Measurements from ENCODE around the gene SPTBN5.

The SPTBN5 gene

DNA sequence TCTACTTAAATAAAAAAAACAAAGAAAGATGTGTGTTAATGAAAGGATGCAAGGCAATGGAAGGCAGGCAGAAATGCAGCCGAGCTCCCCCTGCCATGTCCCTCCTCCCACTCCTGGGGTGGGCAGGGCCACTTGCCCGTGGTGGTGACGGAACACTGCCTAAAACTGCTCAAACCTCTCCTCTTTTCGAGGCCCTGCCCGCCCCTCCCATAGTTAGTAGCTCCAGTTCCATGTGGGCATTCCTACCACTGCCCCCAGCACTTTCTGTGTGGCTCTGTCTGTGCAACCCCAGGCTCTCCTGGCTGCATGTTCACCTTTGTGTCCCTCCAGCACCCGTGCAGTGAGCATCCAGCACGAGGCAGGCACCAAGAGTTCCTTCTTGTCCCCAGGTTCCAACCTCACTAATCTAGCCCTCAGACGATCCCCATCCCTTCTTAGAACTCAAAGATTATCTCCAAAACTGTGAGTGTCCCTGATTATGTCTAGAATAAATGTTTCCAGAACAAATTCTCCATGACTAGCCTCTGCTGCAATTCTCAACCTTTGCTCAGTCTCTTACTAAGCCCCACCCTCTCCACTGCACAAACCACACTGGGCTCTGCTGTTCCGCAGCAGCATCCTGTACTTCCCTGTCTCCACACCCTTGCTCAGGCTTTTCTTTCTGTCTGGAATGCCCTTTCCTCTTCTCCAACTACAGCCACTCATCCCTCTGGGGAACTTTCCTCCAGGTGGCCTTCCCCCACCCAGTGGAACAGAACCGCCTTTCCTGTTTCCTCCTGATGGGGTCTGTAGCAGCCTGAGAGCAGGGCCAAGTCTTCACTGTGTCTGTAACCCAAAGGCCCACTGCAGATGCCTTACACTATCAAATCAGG, 32.6 kb upstream of the SPTBN5 start:
- no peak overlapping the region for H3K4me3 ChIP-seq (ENCODE audit: low read depth, low read length)

DNA sequence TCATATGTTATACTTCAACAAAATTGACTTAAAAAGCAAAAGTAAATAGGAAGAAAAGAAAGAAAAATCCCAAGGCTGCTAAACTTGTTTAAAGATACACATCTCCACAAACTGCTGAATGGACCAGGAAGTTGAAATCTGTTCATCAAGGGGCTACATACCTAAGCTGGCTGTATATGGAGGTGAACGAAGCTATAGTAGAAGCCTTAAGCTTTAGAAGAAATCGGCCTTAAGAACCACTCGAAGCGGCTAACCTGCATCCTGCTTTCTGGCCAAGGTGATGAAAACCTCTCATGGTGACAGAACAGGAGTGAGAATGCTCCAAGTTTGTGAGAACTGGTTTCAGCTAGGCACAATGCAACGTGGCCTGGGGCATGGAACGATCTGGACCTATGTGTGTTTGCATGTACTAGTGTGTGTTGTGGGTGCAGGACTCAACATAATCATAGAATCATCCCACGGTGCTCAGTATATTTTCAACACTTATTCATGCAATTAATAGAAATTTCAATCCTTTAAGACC, 31.3 kb upstream of the SPTBN5 start:
- H3K4me3 ChIP-seq (ENCODE audit: low read depth, low read length): no peak overlapping the region

DNA sequence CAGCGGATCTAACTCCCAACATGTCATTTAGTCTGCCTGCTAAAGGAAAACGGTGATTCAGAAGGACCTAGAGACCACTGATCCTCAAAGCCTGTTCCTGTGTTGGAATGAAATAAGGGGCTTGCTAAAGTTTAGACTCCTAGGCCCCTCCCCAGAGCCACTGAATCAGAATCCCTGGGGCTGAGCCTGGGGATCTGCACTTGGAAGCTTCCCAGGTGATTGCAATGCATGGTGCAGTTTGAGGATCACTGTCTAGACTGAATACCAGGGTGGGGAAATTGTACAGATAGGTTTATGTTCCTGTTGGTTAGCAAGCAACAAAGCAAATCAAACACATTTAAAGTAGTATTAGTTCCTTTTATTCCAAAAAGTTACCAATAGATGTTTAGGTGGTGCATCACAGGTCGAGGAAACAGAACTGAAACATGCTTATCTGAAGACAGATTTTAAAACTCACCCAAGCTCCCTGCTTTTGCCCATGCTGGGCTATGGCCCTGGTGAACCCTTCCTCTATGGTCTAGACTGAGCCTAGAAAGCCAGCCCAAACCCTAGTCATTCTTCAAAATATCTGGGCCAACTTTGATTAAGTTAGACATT, 29.6 kb upstream of the SPTBN5 start:
- no peak overlapping the region for H3K4me3 ChIP-seq (ENCODE audit: low read depth, low read length)

DNA sequence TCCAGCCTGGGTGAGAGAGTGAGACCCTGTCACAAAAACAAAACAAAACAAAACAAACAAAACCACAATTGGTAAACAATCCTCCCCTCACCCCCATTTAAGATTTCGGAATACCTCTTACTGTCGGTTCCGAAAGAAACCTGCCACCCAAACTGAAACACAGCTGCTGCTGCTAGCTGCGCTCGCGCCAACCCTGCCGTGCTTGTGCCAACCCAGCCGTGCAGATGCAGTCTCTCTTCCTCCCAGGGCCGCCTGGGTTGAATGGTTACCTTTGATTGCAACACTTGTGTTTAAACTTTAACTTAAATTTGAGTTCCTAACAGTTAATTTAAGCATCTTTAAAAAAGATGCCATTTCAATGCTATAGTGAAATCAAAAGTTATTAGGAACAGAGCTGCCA, 28.5 kb upstream of the SPTBN5 start:
- H3K4me3 ChIP-seq (ENCODE audit: low read depth, low read length): no peak overlapping the region

DNA sequence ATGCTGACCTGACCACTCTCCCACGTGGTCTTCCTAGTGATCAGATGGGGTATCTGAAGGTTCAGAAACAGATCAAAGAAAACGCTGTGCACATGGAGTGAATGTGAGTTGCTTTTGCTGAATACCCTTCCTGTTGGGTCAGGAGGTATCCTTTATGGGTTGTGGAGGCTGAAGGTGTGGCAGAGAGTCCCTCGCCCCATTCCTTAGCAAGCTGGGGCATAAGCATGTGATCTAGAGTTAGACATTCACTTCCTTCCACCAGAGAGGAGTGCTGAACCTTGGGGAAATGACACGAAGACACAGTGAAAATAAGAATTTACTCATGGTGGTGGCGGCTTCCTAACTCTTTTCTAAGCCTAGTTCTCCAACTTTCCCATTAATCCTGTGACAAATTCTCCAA, 27.8 kb upstream of the SPTBN5 start:
- H3K4me3 ChIP-seq (ENCODE audit: low read depth, low read length): no peak overlapping the region

DNA sequence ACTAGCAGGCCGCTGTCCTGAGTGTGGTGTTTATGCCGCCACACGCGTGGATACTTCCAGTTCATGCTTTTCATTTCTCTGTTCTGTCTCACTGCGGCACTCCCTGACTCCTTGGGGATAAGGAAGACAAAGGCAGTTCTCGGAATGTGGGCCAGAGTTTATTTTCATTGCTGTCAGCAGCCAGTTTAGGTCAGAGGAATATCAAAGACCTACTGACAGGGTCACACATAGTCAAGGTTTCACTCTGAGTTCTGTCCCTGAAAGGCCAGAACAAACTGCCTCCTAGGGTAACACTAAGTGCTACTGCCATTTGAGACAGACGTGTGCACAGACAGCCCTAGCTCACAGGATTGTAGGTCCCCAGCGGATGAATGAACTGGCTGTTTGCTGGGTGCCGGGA, 27.3 kb upstream of the SPTBN5 start:
- no peak overlapping the region for H3K4me3 ChIP-seq (ENCODE audit: low read depth, low read length)

DNA sequence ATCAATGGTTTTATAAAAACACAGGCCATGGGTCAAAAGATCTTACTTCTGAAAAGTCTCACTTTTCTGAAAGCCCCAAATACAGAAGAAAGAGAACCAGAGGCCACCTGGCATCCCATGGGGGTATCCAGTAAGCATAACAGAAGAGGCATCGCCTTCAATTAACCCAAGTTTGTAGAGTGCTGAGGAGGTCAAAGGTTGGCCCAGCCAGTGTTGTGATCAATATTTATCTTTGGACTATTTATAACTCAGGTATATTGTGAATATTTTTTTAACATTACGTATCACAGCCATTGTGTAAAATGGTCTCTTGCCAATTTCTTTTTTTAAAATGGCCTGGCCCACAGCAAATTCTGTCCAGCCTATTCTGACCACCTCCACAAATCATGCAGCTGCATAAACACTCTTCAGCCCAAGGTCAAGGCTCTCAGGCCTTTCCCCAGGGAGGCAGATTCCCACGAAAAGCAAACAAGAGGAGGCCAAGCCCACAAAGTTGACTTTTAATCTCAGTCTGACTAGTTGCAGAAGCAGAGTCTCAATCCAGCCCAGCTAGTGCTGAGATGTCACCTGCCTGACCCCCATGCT, 26.2 kb upstream of the SPTBN5 start:
- H3K4me3 ChIP-seq (ENCODE audit: low read depth, low read length): no peak overlapping the region

DNA sequence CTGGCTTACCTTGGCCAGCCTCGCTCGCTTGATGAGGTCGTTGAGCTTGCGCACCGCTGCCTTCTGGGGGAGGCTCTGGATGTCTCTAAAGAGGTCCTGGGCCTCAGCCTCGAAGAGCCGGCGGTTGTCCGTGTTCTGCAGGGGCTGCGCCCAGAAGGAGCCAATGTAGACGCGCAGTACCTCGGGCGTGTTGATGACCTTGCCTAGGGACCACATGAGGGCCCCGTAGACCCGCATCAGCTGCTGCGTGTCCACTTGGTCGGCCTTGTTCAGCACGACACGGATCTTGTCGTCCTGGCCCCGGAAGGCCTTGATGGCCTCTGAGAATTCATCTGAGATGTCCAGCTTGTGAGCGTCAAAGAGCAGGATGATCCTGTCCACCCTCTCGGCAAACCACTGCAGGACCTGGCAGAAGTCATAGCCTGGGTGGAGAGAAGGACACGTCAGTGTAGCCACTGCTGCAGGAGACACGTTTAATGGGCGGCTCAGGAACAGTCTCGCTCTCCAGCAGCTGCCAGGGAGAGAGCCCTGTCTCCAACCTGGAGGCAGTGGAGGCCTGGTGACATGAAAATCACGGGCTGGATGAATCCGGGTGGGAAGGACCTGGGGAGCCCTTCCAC, 25.5 kb upstream of the SPTBN5 start:
- H3K4me3 ChIP-seq (ENCODE audit: low read depth, low read length): no peak overlapping the region

DNA sequence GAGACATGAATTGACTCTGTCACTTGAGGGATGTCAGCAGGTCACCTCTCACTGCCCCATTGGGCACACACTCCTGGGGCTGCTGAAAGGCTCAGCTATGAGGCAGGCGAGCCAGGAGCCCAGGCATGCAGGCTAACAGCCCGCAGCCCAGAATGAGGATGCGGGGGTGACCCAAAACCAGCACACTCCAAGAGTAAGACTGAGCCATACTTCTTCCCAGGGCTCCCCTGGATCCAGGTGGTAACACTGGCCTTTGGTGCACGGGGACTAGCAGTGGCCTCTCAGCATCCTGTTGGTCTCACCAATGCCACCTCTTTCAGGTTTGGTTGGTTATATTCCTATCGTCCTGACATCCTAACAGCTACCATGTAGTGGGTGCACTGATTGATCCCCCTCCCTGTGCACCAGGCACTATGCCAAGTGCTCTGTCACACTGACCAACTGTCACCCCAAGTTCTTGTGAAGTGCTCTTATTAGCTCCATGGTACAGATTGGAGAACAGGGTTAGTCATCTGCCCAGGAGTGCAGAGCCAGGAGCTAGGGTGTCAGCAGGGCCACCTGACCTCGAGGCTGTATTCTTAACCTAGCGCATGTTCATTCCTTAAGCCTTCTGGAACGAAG, 24.8 kb upstream of the SPTBN5 start:
- no peak overlapping the region for H3K4me3 ChIP-seq (ENCODE audit: low read depth, low read length)

DNA sequence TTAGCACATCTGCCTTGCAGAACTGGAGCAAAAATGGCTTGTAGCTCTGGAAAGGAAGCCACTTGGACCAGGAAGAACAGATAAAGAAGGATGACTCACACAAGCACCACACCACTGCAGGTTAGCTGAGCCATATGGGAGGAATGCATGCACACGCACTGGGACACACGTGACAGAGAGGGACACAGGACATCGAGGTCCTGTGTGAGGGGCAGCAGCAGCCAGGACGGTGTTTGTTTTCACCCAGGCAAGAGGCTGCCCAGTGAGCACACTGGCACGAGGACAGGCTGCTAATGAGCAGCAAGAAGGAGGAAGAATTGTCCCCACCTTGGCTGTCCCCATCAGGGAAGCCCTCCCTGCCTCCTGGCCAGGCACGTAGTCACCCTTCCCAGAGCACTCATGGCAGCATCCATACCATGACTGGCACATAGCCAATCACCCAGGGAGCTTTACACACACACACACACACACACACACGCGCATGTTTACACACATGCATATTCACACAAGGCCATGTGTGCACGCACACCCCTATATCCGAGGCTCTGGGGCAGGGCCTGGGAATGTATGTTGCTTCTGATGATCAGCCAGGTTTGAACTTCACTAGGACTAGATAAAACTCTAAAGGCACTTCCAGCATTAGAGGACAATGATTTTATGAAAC, 24.0 kb upstream of the SPTBN5 start:
- no peak overlapping the region for H3K4me3 ChIP-seq (ENCODE audit: low read depth, low read length)

DNA sequence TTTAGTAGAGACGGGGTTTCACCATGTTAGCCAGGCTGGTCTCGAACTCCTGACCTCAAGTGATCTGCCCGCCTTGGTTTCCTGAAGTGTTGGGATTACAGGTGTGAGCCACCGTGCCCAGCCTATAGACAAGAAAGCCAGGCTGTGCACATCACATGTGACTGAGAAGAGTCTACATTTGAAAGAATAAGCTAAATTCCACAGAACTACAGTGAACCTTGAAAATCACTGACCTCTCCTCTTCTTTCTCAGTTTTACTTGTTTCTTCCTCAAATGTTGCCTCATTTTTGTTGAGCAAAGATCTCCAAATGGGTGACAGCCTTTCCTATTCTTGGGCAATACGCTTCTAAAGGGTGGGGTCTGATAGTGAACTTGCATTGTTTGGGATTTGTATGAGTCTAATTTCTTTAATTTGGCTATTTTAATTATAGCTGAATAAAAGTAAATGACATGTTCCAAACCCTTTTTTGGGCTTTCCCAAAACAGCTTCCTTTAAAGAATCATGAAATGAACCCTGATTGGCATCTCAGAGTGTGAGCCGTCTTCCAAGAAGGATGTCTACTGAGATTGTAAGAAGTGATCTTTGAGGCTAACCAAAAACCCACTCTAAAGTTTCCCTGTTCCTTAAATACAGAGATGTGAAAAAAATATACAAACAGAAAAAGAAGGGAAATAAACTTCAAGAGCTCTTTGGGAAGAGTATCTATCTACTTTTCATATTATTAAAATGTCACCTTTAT, 21.6 kb upstream of the SPTBN5 start:
- H3K4me3 ChIP-seq (ENCODE audit: low read depth, low read length): no peak overlapping the region

DNA sequence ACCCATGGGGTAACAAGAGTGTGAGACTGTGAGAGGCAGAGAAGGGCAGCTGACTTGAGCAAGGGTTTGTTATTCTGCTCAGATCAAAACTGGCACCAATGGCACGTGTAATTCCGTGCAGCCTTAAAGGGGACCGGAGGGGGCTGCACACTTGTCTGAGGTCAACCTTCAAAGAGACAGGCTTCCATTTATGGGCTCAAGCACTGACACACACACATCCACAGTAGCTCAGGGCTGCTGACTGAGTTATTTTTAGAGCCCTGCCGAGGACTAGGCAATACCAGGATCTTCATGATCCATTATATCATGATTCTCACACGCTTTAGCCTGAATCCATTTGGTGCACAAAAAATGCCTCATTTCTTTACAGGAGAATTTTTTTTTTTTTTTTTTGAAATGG, 20.6 kb upstream of the SPTBN5 start:
- no peak overlapping the region for H3K4me3 ChIP-seq (ENCODE audit: low read depth, low read length)

DNA sequence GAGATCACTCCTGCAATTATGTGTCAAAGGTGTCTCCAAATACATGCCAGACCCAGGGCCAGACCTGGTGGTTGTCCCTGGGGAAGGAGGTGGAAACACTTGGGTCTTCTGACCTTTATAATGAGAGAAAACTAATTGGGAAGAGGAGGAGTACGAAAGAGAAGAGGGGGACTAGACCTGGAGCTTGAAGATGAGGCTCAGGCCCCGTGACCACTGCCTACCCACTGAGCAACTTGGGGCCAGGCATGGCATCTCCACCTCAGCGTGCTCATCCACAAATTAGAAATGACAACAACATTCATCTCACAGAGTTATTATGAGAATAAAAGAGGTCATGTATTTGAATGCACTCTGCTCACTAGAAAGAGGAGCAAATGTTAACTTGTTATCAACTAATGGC, 19.4 kb upstream of the SPTBN5 start:
- no peak overlapping the region for H3K4me3 ChIP-seq (ENCODE audit: low read depth, low read length)

DNA sequence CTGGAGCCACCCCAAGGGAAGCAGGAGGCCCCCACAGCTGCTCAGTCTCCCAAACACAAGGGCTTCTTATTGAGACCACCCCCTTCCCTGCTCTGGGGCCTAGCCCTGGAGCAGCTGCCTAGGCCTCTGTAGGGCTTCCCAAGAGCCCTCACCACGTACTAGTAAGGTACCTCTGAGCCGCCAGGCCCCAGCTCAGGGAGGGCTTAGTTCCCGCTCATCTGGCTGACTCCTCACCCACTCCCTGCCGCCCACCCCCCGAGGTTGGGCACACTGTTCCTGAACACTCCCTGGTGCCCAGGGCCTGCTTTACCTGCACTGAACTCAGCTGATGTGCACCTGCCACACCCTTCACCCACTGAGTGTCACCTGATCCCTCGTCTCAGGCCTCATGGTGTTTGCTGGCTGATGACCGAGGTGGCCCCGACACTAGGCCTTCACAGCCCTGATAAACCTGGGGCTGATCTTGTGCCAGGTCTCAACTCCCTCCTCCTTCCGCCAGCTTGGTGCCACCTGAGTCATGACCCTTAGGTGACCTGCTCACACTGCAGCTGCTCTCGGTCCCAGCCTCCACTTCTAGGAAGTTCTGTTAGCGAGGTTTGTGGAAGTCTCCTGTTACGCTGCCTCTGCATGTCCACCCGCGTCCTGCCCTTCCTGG, 18.0 kb upstream of the SPTBN5 start:
- no peak overlapping the region for H3K4me3 ChIP-seq (ENCODE audit: low read depth, low read length)

DNA sequence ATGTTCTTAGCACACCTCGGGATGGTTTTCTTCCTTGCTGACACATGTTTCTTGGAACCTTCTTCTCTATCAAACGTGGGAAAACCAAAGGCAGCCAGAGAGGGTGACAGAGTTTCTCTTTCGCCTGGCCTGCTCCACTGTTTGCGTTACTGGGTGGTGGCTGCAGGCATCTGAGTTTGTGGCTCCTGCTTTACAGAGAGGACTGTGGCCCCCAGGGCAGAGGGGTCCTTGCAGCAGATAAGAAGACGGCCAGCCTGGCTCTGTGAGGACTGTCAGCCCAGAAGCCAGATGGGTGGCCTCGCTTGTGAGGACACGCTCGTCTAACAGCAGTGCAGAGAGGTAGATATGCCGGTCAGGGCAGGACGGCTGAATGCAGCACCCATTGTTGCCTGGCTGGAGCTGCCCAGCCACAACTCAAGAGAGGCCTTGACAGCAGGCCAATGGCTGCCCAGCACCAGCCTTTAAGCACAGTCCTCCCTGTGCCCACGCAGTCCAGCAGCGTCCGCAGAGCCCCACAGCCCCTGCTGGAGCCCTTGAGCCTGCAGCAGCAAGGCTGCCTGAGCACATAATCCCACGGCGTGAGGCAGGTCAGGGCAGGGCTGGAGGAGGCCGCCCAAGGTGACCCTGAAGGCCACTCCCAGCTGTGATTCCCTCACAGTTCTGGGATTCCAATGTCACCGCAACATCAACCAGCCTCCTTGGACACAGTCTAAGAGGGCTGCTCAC, 15.0 kb upstream of the SPTBN5 start:
- no peak overlapping the region for H3K4me3 ChIP-seq (ENCODE audit: low read depth, low read length)

DNA sequence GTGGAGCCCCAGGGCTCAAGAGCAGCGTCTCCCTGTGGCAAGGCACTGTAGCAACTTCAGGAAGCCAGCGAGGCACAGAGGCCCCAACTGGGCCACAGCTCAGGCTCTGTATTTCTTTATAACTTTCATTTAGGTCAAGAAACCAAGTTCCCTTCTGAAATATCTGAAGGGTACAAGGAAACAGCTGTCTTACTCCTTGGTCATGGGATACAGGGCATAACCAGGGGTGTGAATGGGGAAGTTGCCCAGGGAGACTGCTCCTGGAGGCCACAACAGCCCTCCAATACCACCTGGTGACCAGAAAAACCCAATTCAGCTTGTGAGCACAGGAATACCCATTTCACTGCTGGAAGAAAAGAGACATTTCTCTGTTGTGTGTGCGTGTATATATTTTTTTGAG, 13.3 kb upstream of the SPTBN5 start:
- H3K4me3 ChIP-seq (ENCODE audit: low read depth, low read length): no peak overlapping the region

DNA sequence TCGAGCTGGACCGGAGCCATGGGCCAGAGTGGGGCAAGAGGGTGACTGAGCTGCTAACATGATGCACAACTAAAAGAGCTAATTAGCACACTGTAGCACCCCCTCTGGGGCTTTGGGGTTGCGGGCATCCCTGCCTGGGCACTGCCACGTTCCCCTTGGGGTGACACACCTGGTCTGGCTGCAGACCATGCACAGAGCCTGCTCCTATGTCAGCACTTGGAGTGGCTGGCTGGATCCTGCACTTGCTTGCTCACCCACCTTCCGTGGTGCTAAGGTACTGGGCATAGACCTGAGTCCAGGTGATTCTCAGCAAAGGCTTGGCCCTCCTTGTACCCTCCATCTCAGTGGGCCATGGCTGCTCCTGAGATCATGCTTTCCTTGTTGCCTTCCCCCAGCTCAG, 12.8 kb upstream of the SPTBN5 start:
- H3K4me3 ChIP-seq (ENCODE audit: low read depth, low read length): no peak overlapping the region

DNA sequence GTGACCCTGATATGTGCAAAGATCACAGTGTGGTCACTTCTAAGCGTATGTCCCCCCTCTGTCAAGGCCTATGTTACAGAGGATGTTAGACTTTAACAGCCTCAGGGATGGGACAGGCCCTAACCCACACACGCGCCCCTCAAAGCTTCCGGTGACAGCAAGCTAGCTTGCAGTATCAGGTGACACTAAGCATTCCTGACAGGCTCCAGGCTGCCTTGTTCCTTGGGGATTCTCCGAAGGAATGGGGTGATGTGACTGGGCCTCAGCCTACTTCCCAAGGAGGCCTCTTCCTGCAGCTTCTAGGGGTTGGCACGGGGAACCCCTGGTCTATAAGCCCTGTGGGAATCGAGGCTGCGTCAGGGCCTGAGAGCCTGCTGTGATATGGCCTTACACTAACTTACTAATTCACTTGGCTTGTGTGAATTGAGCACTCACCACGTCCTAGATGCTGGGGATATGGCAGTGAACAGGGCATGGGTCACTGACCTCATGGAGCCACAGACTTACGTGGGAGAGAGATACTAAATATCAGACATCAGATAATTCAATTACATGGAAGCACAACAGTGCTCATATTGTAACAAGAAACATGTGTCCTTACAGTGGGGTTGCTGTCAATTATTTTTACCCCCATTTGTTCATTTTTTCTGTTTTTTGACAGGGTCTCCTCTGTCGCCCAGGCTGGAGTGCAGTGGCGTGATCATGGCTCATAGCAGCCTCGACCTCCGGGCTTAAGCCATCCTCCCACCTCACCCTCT, 11.4 kb upstream of the SPTBN5 start:
- no peak overlapping the region for H3K4me3 ChIP-seq (ENCODE audit: low read depth, low read length)
